A549 (cell line): ENCODE results near the gene GRIA1. TPM values are rescaled to one million over a fixed set of nuclear protein-coding genes. Genes with fewer than 3 reads are reported as not detected.

ENCODE experiments used
- ATAC-seq, 2 experiments: fragments of 200-7000 bp in 1 of 2; fragments of >200 bp in 1 of 2; cut with Nextera tagmentation in 1 of 2; cut with Tn5 transposase in 1 of 2; 3 replicates each; pipeline versions ENCODE4 v1.8.0 to v1.9.1; 2018 to 2020; ENCODE audit warnings: mild to moderate bottlenecking in 1 of 2, moderate library complexity in 1 of 2
- CTCF ChIA-PET: fragments of 300-600 bp; sonication (Branson Sonifier 250); formaldehyde crosslinking; extraction: SDS; loops from one replicate; lab custom pipeline; 2021; ENCODE audit warnings: antibody characterized with exemption, inconsistent platforms; lab: Yijun Ruan, JAX
- POLR2A ChIA-PET: fragments of 350-600 bp; formaldehyde crosslinking; extraction: SDS; loops from one replicate; lab custom pipeline; 2021; ENCODE audit warnings: antibody characterized with exemption, inconsistent platforms; lab: Yijun Ruan, JAX
- DNase-seq, 2 experiments: peaks; one replicate each; pipeline versions ENCODE4 v3.0.0 to v3.0.0-alpha.2; 2011 to 2016; ENCODE audit warnings: low read depth in 1 of 2, low spot score in 1 of 2
- FAIRE-seq: peaks from 2 replicates; lab custom pipeline; 2011; peaks lifted over from hg19 to GRCh38; lab: Jason Lieb, UNC
- H3K27ac ChIP-seq, 2 experiments: fragments of >200 bp; sonication (Bioruptor Twin); formaldehyde crosslinking; 3 replicates each; pipeline ENCODE4 v1.5.1; 2016 to 2017
- H3K4me1 ChIP-seq: fragments of >200 bp; sonication (Bioruptor Twin); formaldehyde crosslinking; 3 replicates; pipeline ENCODE4 v1.6.1; 2016
- H3K4me2 ChIP-seq: fragments of >200 bp; sonication (Bioruptor Twin); formaldehyde crosslinking; 3 replicates; pipeline ENCODE4 v1.6.1; 2016
- H3K4me3 ChIP-seq: fragments of >200 bp; sonication (Bioruptor Twin); formaldehyde crosslinking; 3 replicates; pipeline ENCODE4 v1.5.1; 2016
- H3K9me3 ChIP-seq: fragments of >200 bp; sonication (Bioruptor Twin); formaldehyde crosslinking; 3 replicates; pipeline ENCODE4 v1.6.1; 2016
- BHLHE40 ChIP-seq: IDR thresholded peaks from 2 replicates; pipeline ENCODE4 v1.6.1; 2012; ENCODE audit warnings: low read depth, low read length, inconsistent platforms
- CBX2 ChIP-seq: fragments of 200-600 bp; sonication (generic); IDR thresholded peaks from 2 replicates; pipeline ENCODE4 v1.6.1; 2016; ENCODE audit warnings: low read depth, mild to moderate bottlenecking, borderline replicate concordance
- CBX8 ChIP-seq: fragments of 200-600 bp; sonication (generic); IDR thresholded peaks from 2 replicates; pipeline ENCODE4 v1.6.1; 2016
- CHD2 ChIP-seq: fragments of 150-350 bp; IDR thresholded peaks from 2 replicates; pipeline ENCODE4 v1.6.1; 2014; ENCODE audit warnings: low read length; ENCODE audit not compliant: partially characterized antibody
- EHMT2 ChIP-seq: fragments of 200-600 bp; sonication (generic); IDR thresholded peaks from 2 replicates; pipeline ENCODE4 v1.6.1; 2016; ENCODE audit warnings: antibody characterized with exemption, low read depth, mild to moderate bottlenecking, moderate library complexity
- EP300 ChIP-seq, 2 experiments: fragments of >200 bp; sonication (Bioruptor Twin); formaldehyde crosslinking; IDR thresholded peaks; 2 replicates in 1 of 2; 3 replicates in 1 of 2; pipeline ENCODE4 v1.6.1; 2016 to 2017
- FOSB ChIP-seq: fragments of 250-450 bp; sonication (Bioruptor Pico); IDR thresholded peaks from 2 replicates; pipeline ENCODE4 v1.5.0; 2020; ENCODE audit warnings: mild to moderate bottlenecking, moderate library complexity
- GATA3 ChIP-seq: IDR thresholded peaks from 2 replicates; pipeline ENCODE4 v1.6.1; 2012; ENCODE audit warnings: borderline replicate concordance
- HDAC2 ChIP-seq: fragments of 200-600 bp; sonication (generic); IDR thresholded peaks from 2 replicates; pipeline ENCODE4 v1.6.1; 2016
- HEYL ChIP-seq: fragments of 250-450 bp; sonication (Bioruptor Pico); IDR thresholded peaks from 2 replicates; pipeline ENCODE4 v1.8.0; 2021; ENCODE audit warnings: mild to moderate bottlenecking, moderate library complexity
- HOXB13 ChIP-seq: fragments of 250-450 bp; sonication (Bioruptor Pico); IDR thresholded peaks from 2 replicates; pipeline ENCODE4 v1.5.0; 2020; ENCODE audit warnings: low read depth, mild to moderate bottlenecking, moderate library complexity
- JUNB ChIP-seq: fragments of >200 bp; sonication (Bioruptor Twin); formaldehyde crosslinking; IDR thresholded peaks from 2 replicates; pipeline ENCODE4 v1.6.1; 2016
- MAZ ChIP-seq: fragments of 150-350 bp; IDR thresholded peaks from 2 replicates; pipeline ENCODE4 v1.6.1; 2014; ENCODE audit warnings: antibody characterized with exemption, low read depth, low read length, borderline replicate concordance
- MYC ChIP-seq: IDR thresholded peaks from 2 replicates; pipeline ENCODE4 v1.6.1; 2012; ENCODE audit warnings: mild to moderate bottlenecking, inconsistent platforms, low read length, improper control_type of control experiment, borderline replicate concordance
- NPAS2 ChIP-seq: fragments of 250-450 bp; sonication (Bioruptor Pico); IDR thresholded peaks from 2 replicates; pipeline ENCODE4 v1.8.0; 2022; ENCODE audit warnings: mild to moderate bottlenecking, moderate library complexity, borderline replicate concordance
- NR3C1 ChIP-seq: fragments of >200 bp; sonication (Bioruptor Twin); formaldehyde crosslinking; IDR thresholded peaks from 3 replicates; pipeline ENCODE4 v1.6.1; 2017
- POLR2A ChIP-seq: IDR thresholded peaks from 2 replicates; pipeline ENCODE4 v1.6.1; 2012; ENCODE audit warnings: mild to moderate bottlenecking, low read length
- REST ChIP-seq: fragments of 200-600 bp; sonication (generic); IDR thresholded peaks from 2 replicates; pipeline ENCODE4 v1.6.1; 2016; ENCODE audit warnings: antibody characterized with exemption, mild to moderate bottlenecking, moderate library complexity
- RNF2 ChIP-seq: fragments of 200-600 bp; sonication (generic); IDR thresholded peaks from 2 replicates; pipeline ENCODE4 v1.6.1; 2016; ENCODE audit warnings: low read depth, mild to moderate bottlenecking, antibody characterized with exemption, moderate library complexity, borderline replicate concordance
- SREBF2 ChIP-seq: fragments of 450-650 bp; IDR thresholded peaks from 2 replicates; pipeline ENCODE4 v1.6.1; 2014; ENCODE audit warnings: mild to moderate bottlenecking, moderate library complexity
- ZC3H11A ChIP-seq: fragments of 450-650 bp; IDR thresholded peaks from 2 replicates; pipeline ENCODE4 v1.6.1; 2014; ENCODE audit warnings: antibody characterized with exemption, mild to moderate bottlenecking
- ZNF302 ChIP-seq: fragments of 250-450 bp; sonication (Bioruptor Pico); IDR thresholded peaks from 2 replicates; pipeline ENCODE4 v1.9.0; 2021; ENCODE audit warnings: inconsistent platforms, mild to moderate bottlenecking, moderate library complexity
- WGBS: methylation state at CpG from one replicate; pipeline ENCODE4 v1.1.6; 2017; ENCODE audit errors: missing lambda C conversion rate; 5-methylcytosine and 5-hydroxymethylcytosine counted together
- polyA plus RNA-seq, 4 experiments: library from polyadenylated mRNA; depleted of rRNA in 3 of 4; stranded (reverse); fragments of >200 nt; fragmentation: RNase III in 1 of 4; extraction: RNeasy Plus Mini Kit Qiagen cat#74134 plus additional on column Dnase treatment in 1 of 4; gene quantifications; 2 replicates in 3 of 4; 3 replicates in 1 of 4; pipeline ENCODE4 v1.2.3, GENCODE V29; 2011 to 2017
- TF ChIP-seq, protein P1 (sequence below): IDR thresholded peaks from 2 replicates; pipeline ENCODE4 v1.6.1; 2012
- TF ChIP-seq, protein P2 (sequence below): fragments of 450-650 bp; IDR thresholded peaks from 2 replicates; pipeline ENCODE4 v1.6.1; 2014; ENCODE audit warnings: antibody characterized with exemption
- TF ChIP-seq, protein P3 (sequence below): IDR thresholded peaks from 2 replicates; pipeline ENCODE4 v1.6.1; 2012; ENCODE audit warnings: low read depth, borderline replicate concordance

The GRIA1 gene
- polyA plus RNA-seq, 2 of the 4 experiments (the other 2 are of a cell fraction): not detected

- POLR2A ChIA-PET: no interaction called here
- H3K4me1 ChIP-seq: no peaks in the 10 kb centered on the region
- no peaks in the 10 kb centered on the region; the same call in 2 of the 3 replicates for H3K9me3 ChIP-seq
- 23% methylated on average over 4 of the region's 4 CpGs for WGBS
- no peak overlapping the region for H3K4me2 ChIP-seq
- TF ChIP-seq CHD2 (no peak), SREBF2 (no peak), HEYL (CRISPR knock-in tag) (no peak), CBX2 (no peak), FOSB (CRISPR knock-in tag) (no peak), REST (no peak), EP300 (IDR thresholded peaks at IDR 0.05) (no peak), NR3C1 (no peak), HDAC2 (no peak), ZC3H11A (no peak), HOXB13 (CRISPR knock-in tag) (no peak)
- ATAC-seq (no peak), DNase-seq (no peak), FAIRE-seq (no peak)
- CTCF ChIA-PET: no interaction called here
- no peak overlapping the region for H3K4me3 ChIP-seq
- H3K27ac ChIP-seq: no peak overlapping the region
Measured at GRCh38 chr5:153573326-153574033, 83.0 kb downstream of the GRIA1 start.

GRCh38 chr5:153584126-153584959, 93.9 kb downstream of the GRIA1 start:
- Histone ChIP-seq H3K9me3 (no peaks in the 10 kb centered on the region), H3K4me3 (no peak overlapping the region), H3K27ac (no peak overlapping the region), H3K4me1 (no peaks in the 10 kb centered on the region), H3K4me2 (no peak overlapping the region)
- FAIRE-seq (no peak), ATAC-seq (no peak), DNase-seq (no peak)
- TF ChIP-seq, protein P1, sequence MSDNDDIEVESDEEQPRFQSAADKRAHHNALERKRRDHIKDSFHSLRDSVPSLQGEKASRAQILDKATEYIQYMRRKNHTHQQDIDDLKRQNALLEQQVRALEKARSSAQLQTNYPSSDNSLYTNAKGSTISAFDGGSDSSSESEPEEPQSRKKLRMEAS: no peak
- TF ChIP-seq ZNF302: no peak
- TF ChIP-seq JUNB: no peak
- TF ChIP-seq NR3C1: no peak
- TF ChIP-seq GATA3: no peak
- TF ChIP-seq, protein P2, sequence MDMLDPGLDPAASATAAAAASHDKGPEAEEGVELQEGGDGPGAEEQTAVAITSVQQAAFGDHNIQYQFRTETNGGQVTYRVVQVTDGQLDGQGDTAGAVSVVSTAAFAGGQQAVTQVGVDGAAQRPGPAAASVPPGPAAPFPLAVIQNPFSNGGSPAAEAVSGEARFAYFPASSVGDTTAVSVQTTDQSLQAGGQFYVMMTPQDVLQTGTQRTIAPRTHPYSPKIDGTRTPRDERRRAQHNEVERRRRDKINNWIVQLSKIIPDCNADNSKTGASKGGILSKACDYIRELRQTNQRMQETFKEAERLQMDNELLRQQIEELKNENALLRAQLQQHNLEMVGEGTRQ: no peak
- no peak for TF ChIP-seq CBX2
- TF ChIP-seq EP300 (IDR thresholded peaks at IDR 0.05): no peak
- no peak for TF ChIP-seq REST
- TF ChIP-seq EHMT2: no peak
- TF ChIP-seq MAZ: no peak
- TF ChIP-seq BHLHE40: no peak
- TF ChIP-seq, protein P3, sequence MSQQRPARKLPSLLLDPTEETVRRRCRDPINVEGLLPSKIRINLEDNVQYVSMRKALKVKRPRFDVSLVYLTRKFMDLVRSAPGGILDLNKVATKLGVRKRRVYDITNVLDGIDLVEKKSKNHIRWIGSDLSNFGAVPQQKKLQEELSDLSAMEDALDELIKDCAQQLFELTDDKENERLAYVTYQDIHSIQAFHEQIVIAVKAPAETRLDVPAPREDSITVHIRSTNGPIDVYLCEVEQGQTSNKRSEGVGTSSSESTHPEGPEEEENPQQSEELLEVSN: no peak
- no peak for TF ChIP-seq RNF2
- TF ChIP-seq CBX8: no peak
- TF ChIP-seq MYC: no peak
- no peak for TF ChIP-seq HOXB13 (CRISPR knock-in tag)
- TF ChIP-seq FOSB (CRISPR knock-in tag): no peak
- TF ChIP-seq NPAS2 (CRISPR knock-in tag): no peak
- TF ChIP-seq POLR2A: no peak
- WGBS: 8% methylated on average over 4 of the region's 4 CpGs
- CTCF ChIA-PET: no interaction called here
- POLR2A ChIA-PET: no interaction called here
